ENCODE data around the gene LRR1. TPM values are rescaled to one million over a fixed set of nuclear protein-coding genes. Genes with fewer than 3 reads are reported as not detected.

LRR1 gene
- total and polyA plus RNA-seq, 9 of the 15 experiments (the other 6 are each of a cell fraction or from before 2014, with no cell fraction given), result 26.5 to 58.1 (median 31.8) TPM

DNA sequence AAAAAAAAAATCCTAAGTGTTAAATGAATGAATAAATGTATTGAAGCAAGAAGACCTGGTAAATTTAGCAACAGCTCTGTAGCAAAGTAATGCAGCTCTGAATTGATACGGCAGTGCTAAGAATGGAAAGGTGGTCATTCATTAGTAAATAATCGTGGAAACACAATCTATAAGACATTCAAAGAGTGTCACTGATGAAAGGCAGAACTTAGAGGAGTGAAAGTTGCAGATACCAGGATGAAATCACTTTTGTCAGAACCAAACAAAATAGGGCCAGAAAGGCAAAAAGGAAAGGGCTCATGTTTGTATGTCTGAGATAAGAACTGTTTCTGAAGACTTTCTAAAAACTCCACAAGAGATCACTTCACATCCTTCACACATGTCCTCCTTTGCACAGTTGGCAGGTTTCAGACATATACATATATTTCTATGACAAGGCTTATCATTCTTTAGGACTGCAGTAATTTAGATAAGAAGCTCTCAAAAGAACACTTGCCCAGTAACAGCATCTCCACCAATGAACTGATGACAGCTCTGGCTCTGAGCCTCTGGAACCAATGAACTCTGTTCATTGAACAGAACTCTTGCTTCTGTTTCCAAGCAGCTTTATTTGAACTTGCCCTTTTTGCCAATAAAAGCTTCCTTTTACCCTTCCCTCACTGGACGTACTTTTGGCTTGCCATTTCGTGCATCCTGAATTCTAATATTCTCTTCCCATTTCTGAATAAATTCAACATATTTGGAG lies 4.2 kb upstream of the LRR1 start (continued):
- TF ChIP-seq, protein P1, sequence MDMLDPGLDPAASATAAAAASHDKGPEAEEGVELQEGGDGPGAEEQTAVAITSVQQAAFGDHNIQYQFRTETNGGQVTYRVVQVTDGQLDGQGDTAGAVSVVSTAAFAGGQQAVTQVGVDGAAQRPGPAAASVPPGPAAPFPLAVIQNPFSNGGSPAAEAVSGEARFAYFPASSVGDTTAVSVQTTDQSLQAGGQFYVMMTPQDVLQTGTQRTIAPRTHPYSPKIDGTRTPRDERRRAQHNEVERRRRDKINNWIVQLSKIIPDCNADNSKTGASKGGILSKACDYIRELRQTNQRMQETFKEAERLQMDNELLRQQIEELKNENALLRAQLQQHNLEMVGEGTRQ (CRISPR knock-in tag; IDR thresholded peaks at IDR 0.05), result no peak
- TF ChIP-seq NFYB (IDR thresholded peaks at IDR 0.05; ENCODE audit: extremely low read depth, insufficient read length), result peak; percentile 16
- no peak for TF ChIP-seq SPI1 (IDR thresholded peaks at IDR 0.05; ENCODE audit: borderline replicate concordance, low read depth, low read length)
- peak; percentile 88 for TF ChIP-seq MECOM (CRISPR knock-in tag; IDR thresholded peaks at IDR 0.05)
- TF ChIP-seq LEF1 (IDR thresholded peaks at IDR 0.05), result 0 out of 2 replicates have a peak, but pooled peaks have one; percentile 30
- TF ChIP-seq STAT5A (IDR thresholded peaks at IDR 0.05; ENCODE audit: borderline replicate concordance, low read length), result peak; percentile 34
- no peak for TF ChIP-seq E4F1 (CRISPR knock-in tag; IDR thresholded peaks at IDR 0.05; ENCODE audit: borderline replicate concordance)
- TF ChIP-seq E2F3 (CRISPR knock-in tag; IDR thresholded peaks at IDR 0.05), result no peak
- peak; percentile 16; the same call in 1 of the 2 replicates for TF ChIP-seq JUND (IDR thresholded peaks at IDR 0.05; ENCODE audit: borderline replicate concordance, low read depth, low read length)
- TF ChIP-seq JUND (tag; IDR thresholded peaks at IDR 0.05; ENCODE audit: borderline replicate concordance, low read depth, low read length), result no peak; the same call in 2 of the 3 replicates
- TF ChIP-seq MTA3 (IDR thresholded peaks at IDR 0.05; ENCODE audit: borderline replicate concordance), result no peak
- TF ChIP-seq TEAD4 (IDR thresholded peaks at IDR 0.05; ENCODE audit: low read length), result peak; percentile 78
- TF ChIP-seq TEAD4 (CRISPR knock-in tag; IDR thresholded peaks at IDR 0.05; ENCODE audit: borderline replicate concordance), result no peak
- TF ChIP-seq DACH1 (IDR thresholded peaks at IDR 0.05; ENCODE audit: partially characterized antibody), result peak; percentile 5
- TF ChIP-seq BRD9 (IDR thresholded peaks at IDR 0.05; ENCODE audit: low read depth, partially characterized antibody), result no peak
- peak; percentile 62 for TF ChIP-seq SOX6 (IDR thresholded peaks at IDR 0.05)
- peak; percentile 77 for TF ChIP-seq NCOR1 (IDR thresholded peaks at IDR 0.05)
- 0 out of 2 replicates have a peak, but pooled peaks have one; percentile 24 for TF ChIP-seq POLR2AphosphoS5 (IDR thresholded peaks at IDR 0.05; ENCODE audit: control insufficient read depth, insufficient read depth, low read depth, low read length)
- TF ChIP-seq, protein P2, sequence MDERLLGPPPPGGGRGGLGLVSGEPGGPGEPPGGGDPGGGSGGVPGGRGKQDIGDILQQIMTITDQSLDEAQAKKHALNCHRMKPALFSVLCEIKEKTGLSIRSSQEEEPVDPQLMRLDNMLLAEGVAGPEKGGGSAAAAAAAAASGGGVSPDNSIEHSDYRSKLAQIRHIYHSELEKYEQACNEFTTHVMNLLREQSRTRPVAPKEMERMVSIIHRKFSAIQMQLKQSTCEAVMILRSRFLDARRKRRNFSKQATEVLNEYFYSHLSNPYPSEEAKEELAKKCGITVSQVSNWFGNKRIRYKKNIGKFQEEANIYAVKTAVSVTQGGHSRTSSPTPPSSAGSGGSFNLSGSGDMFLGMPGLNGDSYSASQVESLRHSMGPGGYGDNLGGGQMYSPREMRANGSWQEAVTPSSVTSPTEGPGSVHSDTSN (CRISPR knock-in tag; IDR thresholded peaks at IDR 0.05; ENCODE audit: low read depth), result no peak
- TF ChIP-seq, protein P2 (tag; conservative IDR thresholded peaks at IDR 0.05; ENCODE audit: low read depth), result peak; percentile 84
- TF ChIP-seq RAD21 (CRISPR knock-in tag; conservative IDR thresholded peaks at IDR 0.05 in 1 of 2, IDR thresholded peaks at IDR 0.05 in 1 of 2), result no peak
- no peak for TF ChIP-seq NONO (IDR thresholded peaks at IDR 0.05; ENCODE audit: low read depth in 2 of 2, low read length in 1 of 2)

Data from K562 (cell line).